Panc1 (cell line): ENCODE results near the gene SPATA46. TPM values are rescaled to one million over a fixed set of nuclear protein-coding genes. Genes with fewer than 3 reads are reported as not detected.

Experiments used
- ATAC-seq: fragments of 200-7000 bp; cut with Tn5 transposase; 2 replicates; pipeline ENCODE4 v1.9.1; 2020; ENCODE audit warnings: mild to moderate bottlenecking, moderate library complexity
- BruUV-seq: library from RNA; stranded (reverse); fragments of 400-500 nt; replicated peaks from 2 replicates; lab custom pipeline; 2021; lab: Mats Ljungman, UMichigan
- CTCF ChIA-PET: fragments of 300-600 bp; sonication (Branson Sonifier 250); formaldehyde crosslinking; loops from one replicate; lab custom pipeline; 2022; ENCODE audit warnings: antibody characterized with exemption; lab: Charles Lee
- POLR2A ChIA-PET: fragments of 300-600 bp; sonication (Branson Sonifier 250); formaldehyde crosslinking; loops from one replicate; lab custom pipeline; 2022; ENCODE audit warnings: antibody characterized with exemption; lab: Charles Lee
- DNase-seq: peaks from one replicate; pipeline ENCODE4 v3.0.0-alpha.2; 2010; ENCODE audit warnings: low read depth, low spot score
- H3K27ac ChIP-seq: 2 replicates; pipeline ENCODE4 v1.5.1; 2011; ENCODE audit warnings: mild to moderate bottlenecking, low read length, inconsistent platforms
- H3K27me3 ChIP-seq: fragments of 200-500 bp; sonication (Bioruptor generic); 2 replicates; pipeline ENCODE4 v1.6.0; 2014; ENCODE audit warnings: low read length, inconsistent platforms; ENCODE audit not compliant: control insufficient read depth, insufficient read depth
- H3K36me3 ChIP-seq: fragments of 200-500 bp; sonication (Bioruptor generic); 2 replicates; pipeline ENCODE4 v1.5.1; 2014; ENCODE audit warnings: inconsistent platforms, mild to moderate bottlenecking, low read length, moderate library complexity; ENCODE audit not compliant: control insufficient read depth, insufficient read depth
- H3K4me1 ChIP-seq: 2 replicates; pipeline ENCODE4 v1.5.1; 2011; ENCODE audit warnings: inconsistent platforms, mild to moderate bottlenecking, low read length, moderate library complexity; ENCODE audit not compliant: control insufficient read depth, insufficient read depth
- H3K4me3 ChIP-seq, 2 experiments: 2 replicates each; pipeline ENCODE4 v1.5.1; 2011 to 2012; ENCODE audit warnings: low read depth in 2 of 2, low read length in 2 of 2, mild to moderate bottlenecking in 2 of 2, inconsistent platforms in 1 of 2, moderate library complexity in 1 of 2
- H3K9me3 ChIP-seq: fragments of 200-500 bp; sonication (Bioruptor generic); 2 replicates; pipeline ENCODE4 v1.5.1; 2014; ENCODE audit warnings: low read depth, mild to moderate bottlenecking, inconsistent platforms, low read length, moderate library complexity; ENCODE audit not compliant: control insufficient read depth, insufficient read depth
- POLR2AphosphoS5 ChIP-seq: IDR thresholded peaks from 2 replicates; pipeline ENCODE4 v1.6.1; 2012; ENCODE audit warnings: mild to moderate bottlenecking, low read depth, low read length, moderate library complexity
- SIN3A ChIP-seq: IDR thresholded peaks from 2 replicates; pipeline ENCODE4 v1.6.1; 2012; ENCODE audit warnings: low read depth, mild to moderate bottlenecking, low read length, moderate library complexity, borderline replicate concordance; ENCODE audit not compliant: insufficient read depth
- TCF7L2 ChIP-seq: IDR thresholded peaks from 2 replicates; pipeline ENCODE4 v1.6.1; 2011; ENCODE audit warnings: mild to moderate bottlenecking, low read depth, low read length, inconsistent platforms
- in situ Hi-C: cut with HindIII; loops from 2 replicates; pipeline ENCODE4 v1.10.0; 2016; ENCODE audit warnings: low sequenced_read_pairs, low pct_unique_long_range_greater_than_20kb
- intact Hi-C: fragments of 100-400 bp; cut with micrococcal nuclease; formaldehyde crosslinking; loops from one replicate; pipeline ENCODE4 v1.10.0; 2022; ENCODE audit not compliant: unreplicated experiment
- total RNA-seq: library from RNA; stranded (reverse); gene quantifications from one replicate; pipeline ENCODE4 v1.2.1, GENCODE V29; 2021; ENCODE audit not compliant: unreplicated experiment
- TF ChIP-seq, protein P1 (sequence below), 2 experiments: IDR thresholded peaks; 2 replicates each; pipeline ENCODE4 v1.6.1; 2011 to 2012; ENCODE audit warnings: low read depth in 2 of 2, control low read depth in 1 of 2, low read length in 1 of 2, mild to moderate bottlenecking in 1 of 2, moderate library complexity in 1 of 2; ENCODE audit not compliant: insufficient read depth in 1 of 2
- TF ChIP-seq, protein P2 (sequence below): fragments of 450-650 bp; IDR thresholded peaks from 2 replicates; pipeline ENCODE4 v1.5.1; 2017; ENCODE audit warnings: mild to moderate bottlenecking

SPATA46 gene
- total RNA-seq, 1 experiment from 2014 or later, result not detected

DNA sequence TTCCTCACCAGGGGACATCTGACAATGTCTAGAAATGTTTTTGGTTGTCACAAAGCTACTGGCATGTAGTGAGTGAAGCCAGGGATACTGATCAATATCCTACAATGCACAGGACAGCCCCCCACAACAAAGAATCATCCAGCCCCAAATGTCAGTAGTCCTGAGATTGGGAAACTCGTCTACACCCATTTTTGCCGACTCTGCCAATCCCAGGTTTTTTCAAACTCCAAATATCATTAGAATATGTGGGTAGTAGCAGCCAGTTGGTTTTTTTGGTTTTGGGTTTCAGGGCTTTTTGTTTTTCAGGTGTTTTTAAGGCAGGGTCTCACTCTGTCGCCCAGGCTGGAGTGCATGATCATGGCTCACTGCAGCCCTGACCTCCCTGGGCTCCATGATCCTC, 5.9 kb downstream of the SPATA46 start:
- Histone ChIP-seq H3K9me3 (no peaks in the 10 kb centered on the region), H3K27me3 (no peaks in the 10 kb centered on the region), H3K27ac (no peak overlapping the region), H3K4me3 (no peak overlapping the region), H3K4me1 (no peaks in the 10 kb centered on the region), H3K36me3 (peaks cover 2% of the 10 kb centered on the region; the same call in 1 of the 2 replicates)
- ChIA-PET POLR2A (no interaction called here), CTCF (no interaction called here)
- ATAC-seq, result no peak
- no peak for DNase-seq
- no peak for TF ChIP-seq SIN3A
- intact Hi-C loops, result no loop called here
- BruUV-seq, result no TSS peak
- in situ Hi-C loops, result no loop called here

DNA sequence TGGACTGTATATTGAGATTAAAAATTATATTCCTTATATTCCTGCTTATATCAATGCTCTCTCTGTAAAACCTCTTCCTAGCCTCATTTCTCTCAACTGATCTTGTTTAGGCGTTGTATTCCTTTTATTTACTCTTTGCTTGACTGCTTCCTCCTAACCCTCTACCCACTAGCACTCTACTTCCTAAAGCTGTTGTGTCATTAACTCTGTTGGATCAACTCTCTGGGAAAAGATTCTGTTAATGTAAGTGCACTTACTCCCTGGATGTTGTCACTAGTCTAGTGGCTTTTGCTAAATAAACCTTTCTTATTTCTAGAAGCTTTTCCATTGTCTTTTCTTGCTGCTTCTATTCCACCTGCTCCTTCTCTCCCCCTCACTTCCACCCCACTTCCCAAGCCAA, 6.5 kb downstream of the SPATA46 start:
- Histone ChIP-seq H3K9me3 (no peaks in the 10 kb centered on the region), H3K4me1 (no peaks in the 10 kb centered on the region), H3K27ac (no peak overlapping the region), H3K36me3 (peaks cover 2% of the 10 kb centered on the region; the same call in 1 of the 2 replicates), H3K27me3 (no peaks in the 10 kb centered on the region), H3K4me3 (no peak overlapping the region)
- TF ChIP-seq SIN3A (no peak), POLR2AphosphoS5 (no peak), TCF7L2 (no peak)
- TF ChIP-seq, protein P1, sequence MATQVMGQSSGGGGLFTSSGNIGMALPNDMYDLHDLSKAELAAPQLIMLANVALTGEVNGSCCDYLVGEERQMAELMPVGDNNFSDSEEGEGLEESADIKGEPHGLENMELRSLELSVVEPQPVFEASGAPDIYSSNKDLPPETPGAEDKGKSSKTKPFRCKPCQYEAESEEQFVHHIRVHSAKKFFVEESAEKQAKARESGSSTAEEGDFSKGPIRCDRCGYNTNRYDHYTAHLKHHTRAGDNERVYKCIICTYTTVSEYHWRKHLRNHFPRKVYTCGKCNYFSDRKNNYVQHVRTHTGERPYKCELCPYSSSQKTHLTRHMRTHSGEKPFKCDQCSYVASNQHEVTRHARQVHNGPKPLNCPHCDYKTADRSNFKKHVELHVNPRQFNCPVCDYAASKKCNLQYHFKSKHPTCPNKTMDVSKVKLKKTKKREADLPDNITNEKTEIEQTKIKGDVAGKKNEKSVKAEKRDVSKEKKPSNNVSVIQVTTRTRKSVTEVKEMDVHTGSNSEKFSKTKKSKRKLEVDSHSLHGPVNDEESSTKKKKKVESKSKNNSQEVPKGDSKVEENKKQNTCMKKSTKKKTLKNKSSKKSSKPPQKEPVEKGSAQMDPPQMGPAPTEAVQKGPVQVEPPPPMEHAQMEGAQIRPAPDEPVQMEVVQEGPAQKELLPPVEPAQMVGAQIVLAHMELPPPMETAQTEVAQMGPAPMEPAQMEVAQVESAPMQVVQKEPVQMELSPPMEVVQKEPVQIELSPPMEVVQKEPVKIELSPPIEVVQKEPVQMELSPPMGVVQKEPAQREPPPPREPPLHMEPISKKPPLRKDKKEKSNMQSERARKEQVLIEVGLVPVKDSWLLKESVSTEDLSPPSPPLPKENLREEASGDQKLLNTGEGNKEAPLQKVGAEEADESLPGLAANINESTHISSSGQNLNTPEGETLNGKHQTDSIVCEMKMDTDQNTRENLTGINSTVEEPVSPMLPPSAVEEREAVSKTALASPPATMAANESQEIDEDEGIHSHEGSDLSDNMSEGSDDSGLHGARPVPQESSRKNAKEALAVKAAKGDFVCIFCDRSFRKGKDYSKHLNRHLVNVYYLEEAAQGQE (IDR thresholded peaks at IDR 0.05; ENCODE audit: insufficient read depth in 1 of 2, low read depth in 2 of 2, low read length in 1 of 2), result no peak
- TF ChIP-seq, protein P2, sequence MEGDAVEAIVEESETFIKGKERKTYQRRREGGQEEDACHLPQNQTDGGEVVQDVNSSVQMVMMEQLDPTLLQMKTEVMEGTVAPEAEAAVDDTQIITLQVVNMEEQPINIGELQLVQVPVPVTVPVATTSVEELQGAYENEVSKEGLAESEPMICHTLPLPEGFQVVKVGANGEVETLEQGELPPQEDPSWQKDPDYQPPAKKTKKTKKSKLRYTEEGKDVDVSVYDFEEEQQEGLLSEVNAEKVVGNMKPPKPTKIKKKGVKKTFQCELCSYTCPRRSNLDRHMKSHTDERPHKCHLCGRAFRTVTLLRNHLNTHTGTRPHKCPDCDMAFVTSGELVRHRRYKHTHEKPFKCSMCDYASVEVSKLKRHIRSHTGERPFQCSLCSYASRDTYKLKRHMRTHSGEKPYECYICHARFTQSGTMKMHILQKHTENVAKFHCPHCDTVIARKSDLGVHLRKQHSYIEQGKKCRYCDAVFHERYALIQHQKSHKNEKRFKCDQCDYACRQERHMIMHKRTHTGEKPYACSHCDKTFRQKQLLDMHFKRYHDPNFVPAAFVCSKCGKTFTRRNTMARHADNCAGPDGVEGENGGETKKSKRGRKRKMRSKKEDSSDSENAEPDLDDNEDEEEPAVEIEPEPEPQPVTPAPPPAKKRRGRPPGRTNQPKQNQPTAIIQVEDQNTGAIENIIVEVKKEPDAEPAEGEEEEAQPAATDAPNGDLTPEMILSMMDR, result no peak
- ChIA-PET CTCF (no interaction called here), POLR2A (no interaction called here)
- DNase-seq (no peak), ATAC-seq (no peak)
- intact Hi-C loops (no loop called here), in situ Hi-C loops (no loop called here)
- BruUV-seq, result no TSS peak

DNA sequence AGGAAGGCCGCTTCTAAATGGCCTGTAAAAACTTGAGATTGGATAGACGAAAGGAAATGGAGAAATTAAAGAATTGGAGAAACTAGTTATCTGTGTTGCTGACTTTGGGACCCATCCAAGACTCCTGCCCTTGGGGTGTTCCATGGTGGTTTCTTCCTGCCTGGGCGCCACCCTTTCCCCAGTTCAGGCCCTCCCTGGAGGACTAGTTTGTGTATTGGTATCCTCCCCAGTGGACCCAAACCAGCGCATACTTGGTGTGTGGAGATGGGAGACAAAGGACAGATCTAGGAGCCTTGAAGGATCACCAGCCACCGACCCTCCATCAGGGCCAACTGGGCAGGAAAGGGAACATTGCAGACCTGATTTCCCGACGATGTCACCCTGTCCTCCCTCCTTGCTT, 7.1 kb downstream of the SPATA46 start:
- in situ Hi-C loops, result no loop called here

More for the DNA sequence above, 7.1 kb downstream of the SPATA46 start:
- Histone ChIP-seq H3K27me3 (no peaks in the 10 kb centered on the region), H3K36me3 (peaks cover 2% of the 10 kb centered on the region; the same call in 1 of the 2 replicates), H3K4me3 (no peak overlapping the region), H3K27ac (no peak overlapping the region), H3K4me1 (no peaks in the 10 kb centered on the region), H3K9me3 (no peaks in the 10 kb centered on the region)
- CTCF ChIA-PET, result no interaction called here
- POLR2A ChIA-PET, result no interaction called here
- TF ChIP-seq SIN3A (no peak), TCF7L2 (no peak), POLR2AphosphoS5 (no peak)
- TF ChIP-seq, protein P2, result no peak
- TF ChIP-seq, protein P1 (IDR thresholded peaks at IDR 0.05; ENCODE audit: insufficient read depth in 1 of 2, low read depth in 2 of 2, low read length in 1 of 2), result no peak
- BruUV-seq, result no TSS peak
- no peak for DNase-seq
- ATAC-seq, result no peak
- intact Hi-C loops, result no loop called here
